DMS153 treated with DMSO at 0.1 percent for 48 hours (cell line): ENCODE results near the gene ARHGAP1.
A peak's percentile ranks its signal among the peaks of the same experiment; 100 is the strongest.

Experiments
- DNase-seq: peaks from one replicate; lab custom pipeline; 2025; ENCODE audit not compliant: unreplicated experiment; lab: John Stamatoyannopoulos, UW

ARHGAP1 gene

GRCh38 chr11:46700241-46701077 is at the start of gene ARHGAP1, which contains the start of gene ZNF408:
Gene ARHGAP1 (minus strand): TSS chr11:46700619. CDS start chr11:46696107, 4,512 bp downstream.
Gene ZNF408 (plus strand): TSS chr11:46701031. CDS start chr11:46701048, 17 bp downstream.
- peak; percentile 97 for DNase-seq

- DNase-seq: no peak
These were observed 46.7 kb upstream of the ARHGAP1 start for GRCh38 chr11:46747150-46747549.

GRCh38 chr11:46745995-46746394 is 45.6 kb upstream of the ARHGAP1 start:
- DNase-seq: no peak

GRCh38 chr11:46745328-46745727 is 44.9 kb upstream of the ARHGAP1 start:
- no peak for DNase-seq

- DNase-seq: no peak
These were observed 43.4 kb upstream of the ARHGAP1 start for GRCh38 chr11:46743693-46744339.

GRCh38 chr11:46743043-46743442 is 42.6 kb upstream of the ARHGAP1 start:
- no peak for DNase-seq

- DNase-seq: no peak
These were observed 41.4 kb upstream of the ARHGAP1 start for GRCh38 chr11:46741600-46742484.

GRCh38 chr11:46738887-46739286 is 38.5 kb upstream of the ARHGAP1 start:
- no peak for DNase-seq

- no peak for DNase-seq
These were observed 37.3 kb upstream of the ARHGAP1 start for GRCh38 chr11:46737699-46738098.

GRCh38 chr11:46736615-46737014 is 36.2 kb upstream of the ARHGAP1 start:
- no peak for DNase-seq

- DNase-seq: no peak
These were observed 35.7 kb upstream of the ARHGAP1 start for GRCh38 chr11:46736146-46736545.

GRCh38 chr11:46733234-46733633 is 32.8 kb upstream of the ARHGAP1 start:
- DNase-seq: no peak

- no peak for DNase-seq
These were observed 31.1 kb upstream of the ARHGAP1 start for GRCh38 chr11:46731545-46731944.

GRCh38 chr11:46729110-46730027 is 28.9 kb upstream of the ARHGAP1 start:
- no peak for DNase-seq

- no peak for DNase-seq
These were observed 28.2 kb upstream of the ARHGAP1 start for GRCh38 chr11:46728659-46729040.

- DNase-seq: no peak
These were observed 27.7 kb upstream of the ARHGAP1 start for GRCh38 chr11:46727952-46728658.

- no peak for DNase-seq
These were observed 25.9 kb upstream of the ARHGAP1 start for GRCh38 chr11:46726206-46726862.

- peak; percentile 4 for DNase-seq
These were observed 25.2 kb upstream of the ARHGAP1 start for GRCh38 chr11:46725338-46726205.
